SU-DHL-6 (cell line): ENCODE measurements around the gene HARBI1.

ENCODE experiments used
- H2AFZ ChIP-seq: fragments of 200-600 bp; sonication (generic); 2 replicates; pipeline ENCODE4 v1.6.1; 2014; ENCODE audit warnings: low read depth, mild to moderate bottlenecking, moderate library complexity, mixed read lengths, antibody characterized with exemption, low read length; ENCODE audit not compliant: severe bottlenecking
- H3F3A ChIP-seq: fragments of 200-600 bp; shearing (Covaris generic); 2 replicates; pipeline ENCODE4 v1.6.0; 2016; ENCODE audit warnings: antibody characterized with exemption, mild to moderate bottlenecking; ENCODE audit not compliant: insufficient read depth
- H3K27ac ChIP-seq: fragments of 200-600 bp; sonication (generic); 2 replicates; pipeline ENCODE4 v1.5.1; 2016; ENCODE audit warnings: low read depth, mild to moderate bottlenecking, low read length, moderate library complexity, mixed read lengths
- H3K27me3 ChIP-seq: fragments of 200-600 bp; sonication (generic), shearing (Covaris generic); 2 replicates; pipeline ENCODE4 v1.6.0; 2014; ENCODE audit warnings: mild to moderate bottlenecking, low read length
- H3K36me3 ChIP-seq: fragments of 200-600 bp; sonication (generic); 2 replicates; pipeline ENCODE4 v1.6.1; 2014; ENCODE audit warnings: mild to moderate bottlenecking, low read length, mixed read lengths
- H3K4me2 ChIP-seq: fragments of 300-600, 200-600 bp; shearing (Covaris generic), sonication (generic); 2 replicates; pipeline ENCODE4 v1.6.0; 2014; ENCODE audit warnings: low read length, low read depth, mild to moderate bottlenecking; ENCODE audit not compliant: poor library complexity, severe bottlenecking
- H3K4me3 ChIP-seq: fragments of 200-600 bp; sonication (generic); 2 replicates; pipeline ENCODE4 v1.5.1; 2014; ENCODE audit warnings: antibody characterized with exemption, low read length, mild to moderate bottlenecking, mixed read lengths; ENCODE audit not compliant: insufficient read depth, poor library complexity, severe bottlenecking
- H3K79me2 ChIP-seq: fragments of 200-600 bp; sonication (generic); 2 replicates; pipeline ENCODE4 v1.6.1; 2014; ENCODE audit warnings: mild to moderate bottlenecking, low read length, moderate library complexity; ENCODE audit not compliant: insufficient read depth
- H3K9ac ChIP-seq: fragments of 200-600 bp; sonication (generic); 2 replicates; pipeline ENCODE4 v1.7.0; 2014; ENCODE audit warnings: mild to moderate bottlenecking, low read length
- H3K9me2 ChIP-seq: fragments of 200-600 bp; sonication (generic); replicated peaks from 2 replicates; pipeline ENCODE4 v1.6.1; 2014; ENCODE audit warnings: low read length; ENCODE audit not compliant: insufficient read depth
- H3K9me3 ChIP-seq: fragments of 200-600 bp; sonication (generic); 2 replicates; pipeline ENCODE4 v1.6.1; 2014; ENCODE audit warnings: low read length, mixed read lengths; ENCODE audit not compliant: insufficient read depth
- H4K20me1 ChIP-seq: fragments of 200-600 bp; sonication (generic); 2 replicates; pipeline ENCODE4 v1.6.1; 2014; ENCODE audit warnings: low read depth, mild to moderate bottlenecking, antibody characterized with exemption, low read length, moderate library complexity, mixed read lengths
- EZH2phosphoT487 ChIP-seq: fragments of 200-600 bp; sonication (generic), shearing (Covaris generic); conservative IDR thresholded peaks from 2 replicates; pipeline ENCODE4 v1.6.1; 2018; ENCODE audit warnings: mild to moderate bottlenecking, antibody characterized with exemption, low read length, moderate library complexity, mixed read lengths
- TF ChIP-seq, protein P1 (sequence below): fragments of 200-600 bp; sonication (generic); IDR thresholded peaks from one replicate; pipeline ENCODE4 v1.5.1; 2017; ENCODE audit warnings: antibody characterized with exemption, mild to moderate bottlenecking, low read length, moderate library complexity; ENCODE audit not compliant: insufficient read depth, poor library complexity, severe bottlenecking

Gene HARBI1, protein sequence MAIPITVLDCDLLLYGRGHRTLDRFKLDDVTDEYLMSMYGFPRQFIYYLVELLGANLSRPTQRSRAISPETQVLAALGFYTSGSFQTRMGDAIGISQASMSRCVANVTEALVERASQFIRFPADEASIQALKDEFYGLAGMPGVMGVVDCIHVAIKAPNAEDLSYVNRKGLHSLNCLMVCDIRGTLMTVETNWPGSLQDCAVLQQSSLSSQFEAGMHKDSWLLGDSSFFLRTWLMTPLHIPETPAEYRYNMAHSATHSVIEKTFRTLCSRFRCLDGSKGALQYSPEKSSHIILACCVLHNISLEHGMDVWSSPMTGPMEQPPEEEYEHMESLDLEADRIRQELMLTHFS

DNA sequence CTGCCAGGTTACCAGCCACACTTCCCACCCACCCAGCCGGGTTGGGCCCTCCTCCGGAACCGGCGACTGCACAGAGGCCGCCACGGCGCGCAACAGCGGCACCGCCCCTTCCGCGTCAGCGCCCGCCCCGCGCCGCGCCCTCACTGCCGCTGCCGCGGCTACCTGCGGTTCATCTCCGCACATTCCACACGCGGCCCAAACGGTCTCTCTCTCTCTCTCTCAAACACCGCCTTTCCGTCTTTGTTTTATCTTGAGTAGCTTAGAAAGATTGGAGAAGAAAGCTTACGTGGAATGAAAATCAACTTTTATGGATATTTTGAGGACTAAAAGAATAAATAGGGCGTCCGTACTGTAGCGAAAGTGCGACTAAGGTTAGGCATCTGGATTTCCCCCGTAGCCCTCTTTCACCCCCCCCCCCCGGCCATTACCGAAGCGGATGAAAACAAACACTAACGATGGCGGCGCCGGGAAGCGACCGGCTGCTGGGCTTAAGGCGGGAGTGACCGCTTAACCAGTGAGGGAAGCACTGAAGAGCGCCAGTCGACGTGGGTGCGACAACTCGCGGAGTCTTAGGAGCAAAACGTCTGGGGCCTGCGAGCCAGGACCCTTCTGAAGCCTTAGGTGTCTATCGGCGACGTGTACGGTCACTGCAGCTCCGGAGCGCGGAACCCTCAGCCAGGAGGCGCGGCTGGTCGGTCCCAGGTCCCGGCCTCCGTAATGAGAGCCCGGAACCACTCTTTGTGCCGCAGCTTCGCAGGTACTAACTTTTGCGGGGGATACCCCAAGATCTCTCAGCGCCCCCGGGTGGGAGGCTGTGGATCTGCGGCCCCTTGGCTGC, at the start of gene HARBI1, which contains the start of gene ATG13:
Gene HARBI1, minus strand, starts transcription at position 94 of the 838 bp plus-strand sequence. CDS start 990 bp downstream, outside the sequence.
Gene ATG13, plus strand, starts transcription at position 420 of the 838 bp plus-strand sequence. CDS start 26,739 bp downstream, outside the sequence.
- TF ChIP-seq, protein P1, sequence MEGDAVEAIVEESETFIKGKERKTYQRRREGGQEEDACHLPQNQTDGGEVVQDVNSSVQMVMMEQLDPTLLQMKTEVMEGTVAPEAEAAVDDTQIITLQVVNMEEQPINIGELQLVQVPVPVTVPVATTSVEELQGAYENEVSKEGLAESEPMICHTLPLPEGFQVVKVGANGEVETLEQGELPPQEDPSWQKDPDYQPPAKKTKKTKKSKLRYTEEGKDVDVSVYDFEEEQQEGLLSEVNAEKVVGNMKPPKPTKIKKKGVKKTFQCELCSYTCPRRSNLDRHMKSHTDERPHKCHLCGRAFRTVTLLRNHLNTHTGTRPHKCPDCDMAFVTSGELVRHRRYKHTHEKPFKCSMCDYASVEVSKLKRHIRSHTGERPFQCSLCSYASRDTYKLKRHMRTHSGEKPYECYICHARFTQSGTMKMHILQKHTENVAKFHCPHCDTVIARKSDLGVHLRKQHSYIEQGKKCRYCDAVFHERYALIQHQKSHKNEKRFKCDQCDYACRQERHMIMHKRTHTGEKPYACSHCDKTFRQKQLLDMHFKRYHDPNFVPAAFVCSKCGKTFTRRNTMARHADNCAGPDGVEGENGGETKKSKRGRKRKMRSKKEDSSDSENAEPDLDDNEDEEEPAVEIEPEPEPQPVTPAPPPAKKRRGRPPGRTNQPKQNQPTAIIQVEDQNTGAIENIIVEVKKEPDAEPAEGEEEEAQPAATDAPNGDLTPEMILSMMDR = peak; percentile 88
- TF ChIP-seq EZH2phosphoT487 = no peak
- H3K9me3 ChIP-seq = no peaks in the 10 kb centered on the region

GRCh38 chr11:46666516-46666915, 49.5 kb upstream of the HARBI1 start:
- Histone ChIP-seq H2AFZ (no peak overlapping the region), H3K4me2 (no peak overlapping the region), H3K79me2 (no peaks in the 10 kb centered on the region), H3K9me3 (no peaks in the 10 kb centered on the region), H4K20me1 (no peaks in the 10 kb centered on the region), H3K27ac (no peak overlapping the region), H3K27me3 (no peaks in the 10 kb centered on the region), H3K36me3 (no peaks in the 10 kb centered on the region), H3K4me3 (no peak overlapping the region), H3K9me2 (no peaks in the 10 kb centered on the region), H3F3A (no peaks in the 10 kb centered on the region), H3K9ac (no peak overlapping the region)
- no peak for TF ChIP-seq EZH2phosphoT487
- TF ChIP-seq, protein P1 = no peak

More for the DNA sequence above, at the start of gene HARBI1, which contains the start of gene ATG13:
- Histone ChIP-seq H4K20me1 (no peaks in the 10 kb centered on the region), H3K36me3 (peaks cover 2% of the 10 kb centered on the region; the same call in 1 of the 2 replicates), H3K9ac (peak within 1 kb of the TSS; percentile 86), H3F3A (no peaks in the 10 kb centered on the region; the same call in 1 of the 2 replicates), H3K9me2 (no peaks in the 10 kb centered on the region), H2AFZ (peak within 1 kb of the TSS; percentile 95), H3K27me3 (no peaks in the 10 kb centered on the region), H3K4me2 (peak within 1 kb of the TSS; percentile 91), H3K4me3 (peak within 1 kb of the TSS; percentile 97), H3K27ac (peak within 1 kb of the TSS; percentile 83), H3K79me2 (peaks cover 34% of the 10 kb centered on the region)

DNA sequence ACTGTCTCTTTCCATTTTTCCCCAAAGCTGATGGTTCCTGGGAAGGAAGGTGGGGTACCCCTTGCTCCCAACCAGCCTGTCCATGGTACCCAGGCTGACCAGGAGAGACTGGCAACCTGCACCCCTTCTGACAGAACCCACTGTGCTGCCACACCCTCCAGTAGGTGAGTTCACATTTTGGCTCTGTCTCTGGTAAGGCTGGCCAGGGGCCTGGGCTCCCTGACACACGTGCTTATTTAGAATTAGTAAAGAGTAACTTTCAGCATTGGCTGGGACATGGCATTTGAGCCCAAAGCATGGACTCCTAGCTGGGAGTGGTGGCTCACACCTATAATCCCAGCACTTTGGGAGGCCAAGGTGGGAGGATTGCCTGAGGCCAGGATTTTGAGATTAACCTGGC, 48.3 kb upstream of the HARBI1 start:
- Histone ChIP-seq H3K9ac (no peak overlapping the region), H3K9me3 (no peaks in the 10 kb centered on the region), H3K27ac (no peak overlapping the region), H3K4me3 (no peak overlapping the region), H2AFZ (no peak overlapping the region), H3K9me2 (no peaks in the 10 kb centered on the region), H3K36me3 (no peaks in the 10 kb centered on the region), H4K20me1 (no peaks in the 10 kb centered on the region), H3K4me2 (no peak overlapping the region), H3K27me3 (no peaks in the 10 kb centered on the region), H3F3A (no peaks in the 10 kb centered on the region), H3K79me2 (no peaks in the 10 kb centered on the region)
- TF ChIP-seq EZH2phosphoT487 = no peak
